GM12865 (cell line): ENCODE results near the gene PRKCE.

Experiments
- DNase-seq: peaks from one replicate; pipeline ENCODE4 v3.0.0; 2010; ENCODE audit warnings: low read depth
- H3K4me3 ChIP-seq: 2 replicates; pipeline ENCODE4 v1.5.1; 2011; ENCODE audit warnings: mild to moderate bottlenecking, low read depth, low read length, control low read depth
- TF ChIP-seq, protein P1 (sequence below): IDR thresholded peaks from 2 replicates; pipeline ENCODE4 v1.5.1; 2011; ENCODE audit warnings: low read length, control low read depth, low read depth, inconsistent platforms; ENCODE audit not compliant: insufficient read depth; ENCODE audit errors: missing control alignments

The PRKCE gene

DNA sequence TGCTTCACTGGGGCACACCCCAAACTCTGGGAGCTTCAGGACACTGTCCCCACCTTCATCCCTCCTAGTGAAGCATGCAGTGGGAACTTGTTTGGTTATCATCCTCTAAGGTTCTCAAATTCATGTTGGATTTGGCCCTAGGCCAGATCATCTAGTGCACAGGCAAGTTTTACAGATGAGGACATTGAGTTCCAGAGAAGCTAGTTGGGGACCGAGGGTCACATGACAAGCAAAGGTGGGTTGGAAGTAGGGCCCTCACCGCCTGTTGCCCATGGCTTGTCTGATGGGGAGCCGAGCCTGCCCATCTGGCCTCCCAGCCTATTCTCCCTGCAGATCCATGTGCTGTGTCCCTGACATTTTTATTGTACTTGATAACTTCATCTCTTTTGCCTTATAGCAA is 2.8 kb downstream of the PRKCE start:
- no peak for DNase-seq
- H3K4me3 ChIP-seq, result no peak overlapping the region
- TF ChIP-seq, protein P1, sequence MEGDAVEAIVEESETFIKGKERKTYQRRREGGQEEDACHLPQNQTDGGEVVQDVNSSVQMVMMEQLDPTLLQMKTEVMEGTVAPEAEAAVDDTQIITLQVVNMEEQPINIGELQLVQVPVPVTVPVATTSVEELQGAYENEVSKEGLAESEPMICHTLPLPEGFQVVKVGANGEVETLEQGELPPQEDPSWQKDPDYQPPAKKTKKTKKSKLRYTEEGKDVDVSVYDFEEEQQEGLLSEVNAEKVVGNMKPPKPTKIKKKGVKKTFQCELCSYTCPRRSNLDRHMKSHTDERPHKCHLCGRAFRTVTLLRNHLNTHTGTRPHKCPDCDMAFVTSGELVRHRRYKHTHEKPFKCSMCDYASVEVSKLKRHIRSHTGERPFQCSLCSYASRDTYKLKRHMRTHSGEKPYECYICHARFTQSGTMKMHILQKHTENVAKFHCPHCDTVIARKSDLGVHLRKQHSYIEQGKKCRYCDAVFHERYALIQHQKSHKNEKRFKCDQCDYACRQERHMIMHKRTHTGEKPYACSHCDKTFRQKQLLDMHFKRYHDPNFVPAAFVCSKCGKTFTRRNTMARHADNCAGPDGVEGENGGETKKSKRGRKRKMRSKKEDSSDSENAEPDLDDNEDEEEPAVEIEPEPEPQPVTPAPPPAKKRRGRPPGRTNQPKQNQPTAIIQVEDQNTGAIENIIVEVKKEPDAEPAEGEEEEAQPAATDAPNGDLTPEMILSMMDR, result no peak

DNA sequence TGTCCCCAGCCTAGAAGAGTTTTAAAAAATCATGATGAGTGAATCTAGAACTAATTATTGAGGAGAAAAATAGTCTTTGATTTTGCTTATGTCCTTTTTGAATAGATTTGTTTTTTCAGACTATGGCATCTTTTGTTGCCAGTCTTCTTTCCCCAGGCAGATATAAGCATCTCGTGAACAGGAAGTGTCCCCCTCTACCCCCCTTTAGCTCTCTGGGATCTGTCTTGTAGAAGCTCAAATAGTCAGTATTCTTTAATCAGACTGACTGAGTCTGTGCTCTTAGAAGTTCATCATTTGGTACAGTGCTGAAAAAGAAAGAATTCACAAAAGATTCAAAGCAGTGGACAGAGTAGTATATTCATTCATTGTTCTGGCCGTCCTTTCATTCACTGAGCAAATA is 10.4 kb downstream of the PRKCE start:
- H3K4me3 ChIP-seq, result no peak overlapping the region
- no peak for DNase-seq
- TF ChIP-seq, protein P1, result no peak

DNA sequence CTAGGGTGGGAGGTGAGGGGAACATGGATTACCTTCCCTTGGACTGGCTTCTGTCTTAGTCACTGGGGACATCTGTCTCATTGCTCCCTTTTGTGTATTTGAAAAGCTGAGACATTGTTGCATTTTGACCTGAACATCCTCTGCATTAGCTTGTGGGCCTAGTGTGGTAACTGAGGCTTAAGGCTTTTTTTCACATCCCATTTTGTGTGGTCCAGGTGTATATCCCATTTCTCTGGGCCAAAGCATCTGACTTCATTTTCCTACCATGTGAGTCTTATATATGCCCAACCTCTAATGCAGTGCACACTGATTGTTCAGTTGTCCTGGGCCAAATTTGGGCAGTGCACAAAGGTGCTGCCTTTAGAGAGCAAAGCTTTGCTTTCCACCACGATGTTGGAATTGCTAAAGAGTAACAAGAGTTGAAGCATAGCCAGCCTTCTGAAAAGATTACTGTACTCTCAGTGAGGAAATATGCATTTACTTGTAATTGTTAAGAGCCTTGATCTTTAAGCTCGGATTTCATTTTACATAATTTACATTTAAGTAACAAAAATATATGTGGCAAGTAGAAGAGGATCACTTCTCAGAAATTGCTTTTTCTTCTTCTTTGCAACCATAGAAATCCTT is 13.3 kb downstream of the PRKCE start:
- no peak overlapping the region for H3K4me3 ChIP-seq
- DNase-seq, result no peak
- TF ChIP-seq, protein P1, result no peak

DNA sequence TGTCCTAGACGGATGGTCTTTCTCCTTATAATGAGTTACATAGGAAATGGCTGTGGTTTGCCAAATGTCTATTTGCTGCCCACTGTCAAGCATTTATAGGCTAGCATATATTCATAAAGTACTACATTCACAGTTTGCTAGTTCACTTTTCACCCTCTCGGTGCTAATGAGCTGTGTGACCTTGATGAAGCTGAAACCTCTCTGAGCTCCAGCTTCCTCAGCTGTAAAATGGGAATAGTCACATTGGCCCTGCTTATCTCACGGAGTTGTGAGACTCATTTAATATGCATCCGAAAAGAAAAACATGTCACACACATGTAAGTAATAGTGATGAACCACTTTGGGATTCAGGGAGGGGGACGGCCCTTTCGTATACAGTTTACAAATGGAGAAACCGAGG is 17.0 kb downstream of the PRKCE start:
- TF ChIP-seq, protein P1, result no peak
- no peak overlapping the region for H3K4me3 ChIP-seq
- no peak for DNase-seq

DNA sequence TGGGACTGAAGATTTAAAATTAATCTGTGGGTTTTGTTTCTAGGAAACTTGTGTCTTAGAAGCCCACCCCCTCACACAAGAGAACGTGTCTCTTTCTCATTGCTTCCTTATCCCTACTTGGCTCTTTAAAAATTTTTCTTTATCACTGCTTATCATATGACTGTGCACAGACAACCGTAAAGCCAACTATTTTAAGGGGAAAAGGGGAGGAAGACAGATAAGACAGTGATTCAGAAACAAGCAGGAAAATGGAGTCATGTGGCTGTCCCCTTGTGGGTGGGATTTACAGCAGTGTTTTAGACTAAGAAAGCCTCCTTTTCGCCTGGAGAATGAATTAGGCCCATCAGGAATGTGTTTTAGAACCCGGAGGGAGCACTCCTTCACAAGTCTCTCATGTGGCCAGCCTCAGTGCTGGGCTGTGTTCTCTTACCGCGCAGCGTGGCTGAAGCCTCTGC is 17.6 kb downstream of the PRKCE start:
- DNase-seq, result no peak
- H3K4me3 ChIP-seq, result no peak overlapping the region
- TF ChIP-seq, protein P1, result no peak

DNA sequence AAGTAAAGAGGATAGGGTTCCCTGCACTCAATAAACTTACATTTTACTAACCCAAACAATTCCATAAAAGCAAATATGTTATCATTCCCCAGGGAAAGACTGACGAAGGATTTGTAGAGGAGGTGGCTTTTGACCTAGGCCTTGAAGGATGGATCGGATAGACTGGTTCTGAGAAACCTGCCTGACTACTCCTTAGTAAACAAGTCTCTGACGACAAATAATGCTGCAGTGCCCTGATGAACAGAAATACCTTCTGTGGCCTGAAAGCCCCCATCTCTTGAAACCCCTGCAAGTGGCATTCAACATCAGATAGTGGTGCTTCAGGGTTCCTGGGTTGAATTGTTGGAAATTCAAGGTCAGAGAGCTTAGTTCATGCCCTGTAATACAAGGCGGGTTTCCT is 19.2 kb downstream of the PRKCE start:
- no peak overlapping the region for H3K4me3 ChIP-seq
- DNase-seq, result no peak
- TF ChIP-seq, protein P1, result no peak

DNA sequence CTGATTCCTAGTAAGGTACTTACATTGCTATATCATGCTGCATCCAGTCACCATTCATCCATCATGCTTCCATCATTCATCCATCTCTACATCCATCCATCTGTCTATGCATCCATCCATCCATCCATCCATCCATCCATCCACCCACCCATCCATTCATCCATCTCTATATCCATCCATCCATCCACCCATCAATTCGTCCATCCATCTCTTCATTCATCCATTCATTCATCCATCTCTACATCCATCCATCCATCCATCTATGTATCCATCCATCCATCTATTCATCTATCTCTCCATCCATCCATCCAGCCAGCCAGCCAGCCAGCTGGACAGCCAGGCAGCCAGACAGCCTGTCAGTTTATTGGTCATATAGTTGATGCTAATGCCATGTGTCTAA is 20.7 kb downstream of the PRKCE start:
- TF ChIP-seq, protein P1, result no peak

More for the DNA sequence above, 20.7 kb downstream of the PRKCE start:
- DNase-seq, result no peak
- H3K4me3 ChIP-seq, result no peak overlapping the region
